SK-N-SH treated with all-trans-retinoic acid at 6 μM for 48 hours (cell line): ENCODE measurements around the gene UNKL.

Source experiments
- GLIS3 ChIP-seq: fragments of 250-450 bp; sonication (Bioruptor Pico); IDR thresholded peaks from 2 replicates; pipeline ENCODE4 v1.5.0; 2020; ENCODE audit warnings: mild to moderate bottlenecking, moderate library complexity
- PATZ1 ChIP-seq: fragments of 250-450 bp; sonication (Bioruptor Pico); IDR thresholded peaks from 2 replicates; pipeline ENCODE4 v1.8.0; 2020; ENCODE audit warnings: mild to moderate bottlenecking, moderate library complexity, borderline replicate concordance

GRCh38 chr16:1429012-1429411 is 14.5 kb upstream of the UNKL start:
- TF ChIP-seq GLIS3 (CRISPR knock-in tag), result no peak
- no peak for TF ChIP-seq PATZ1 (CRISPR knock-in tag)
